ENCODE measurements around the gene TUBA8. TPM values are rescaled to one million over a fixed set of nuclear protein-coding genes. Genes with fewer than 3 reads are reported as not detected.
"Not testable (repeated sequence)": the region's sequence is repeated elsewhere in the genome, so short reads cannot be mapped to it uniquely, and the experiment has no call there.

TUBA8 gene
- polyA plus RNA-seq, 3 donors from 2014 or later, result 2.2 to 2.9 TPM; not detected in 1

GRCh38 chr22:18071307-18071967, 39.2 kb upstream of the TUBA8 start:
- H3K27ac Mint-ChIP-seq, H3K9me3 Mint-ChIP-seq, H3K4me1 Mint-ChIP-seq, H3K36me3 Mint-ChIP-seq, DNase-seq, H3K4me3 Mint-ChIP-seq: not testable (repeated sequence)
- H3K27me3 Mint-ChIP-seq (ENCODE audit: low read depth in 3 of 3), result peaks cover 4 to 10% (median 5%) of the 10 kb centered on the region in 3 donors

- Mint-ChIP-seq H3K4me1 (peaks cover 8 to 13% of the 10 kb centered on the region in 2 donors), H3K36me3 (no peaks in the 10 kb centered on the region), H3K27me3 (ENCODE audit: low read depth in 3 of 3) (peaks cover 4 to 6% (median 5%) of the 10 kb centered on the region in 3 donors), H3K4me3 (no peak overlapping the region), H3K27ac (no peak overlapping the region), H3K9me3 (no peaks in the 10 kb centered on the region)
- DNase-seq, result no peak
These were observed 38.7 kb upstream of the TUBA8 start for GRCh38 chr22:18071968-18072310.

- Mint-ChIP-seq H3K4me3 (no peak overlapping the region), H3K36me3 (peaks cover 0 to under 1% (median 0%) of the 10 kb centered on the region in 3 donors), H3K9me3 (no peaks in the 10 kb centered on the region), H3K27me3 (ENCODE audit: low read depth in 3 of 3) (peaks cover 0 to 4% (median under 1%) of the 10 kb centered on the region in 3 donors), H3K27ac (no peak overlapping the region), H3K4me1 (peaks cover 19 to 25% of the 10 kb centered on the region in 2 donors)
- DNase-seq, result no peak
These were observed 37.1 kb upstream of the TUBA8 start for GRCh38 chr22:18073467-18073866.

GRCh38 chr22:18073927-18074326, 36.7 kb upstream of the TUBA8 start:
- H3K27me3 Mint-ChIP-seq (ENCODE audit: low read depth in 3 of 3); H3K9me3 Mint-ChIP-seq; H3K36me3 Mint-ChIP-seq; H3K4me3 Mint-ChIP-seq; H3K27ac Mint-ChIP-seq; DNase-seq: not testable (repeated sequence)
- peaks cover 22 to 30% of the 10 kb centered on the region in 2 donors for H3K4me1 Mint-ChIP-seq

- peaks cover 4 to 7% (median 6%) of the 10 kb centered on the region in 3 donors for H3K36me3 Mint-ChIP-seq
- H3K4me3 Mint-ChIP-seq, result no peak overlapping the region
- DNase-seq, result no peak
- H3K27ac Mint-ChIP-seq, result no peak overlapping the region
- peaks cover 0 to 4% (median 0%) of the 10 kb centered on the region in 3 donors for H3K27me3 Mint-ChIP-seq (ENCODE audit: low read depth in 3 of 3)
- H3K4me1 Mint-ChIP-seq, result peaks cover 26 to 43% of the 10 kb centered on the region in 2 donors
- no peaks in the 10 kb centered on the region for H3K9me3 Mint-ChIP-seq
These were observed 35.4 kb upstream of the TUBA8 start for GRCh38 chr22:18075101-18075719.

- H3K4me3 Mint-ChIP-seq, result peak overlapping the region; percentile 44 to 73 (median 57)
- H3K36me3 Mint-ChIP-seq, result peaks cover 9 to 13% (median 11%) of the 10 kb centered on the region in 3 donors
- H3K27me3 Mint-ChIP-seq (ENCODE audit: low read depth in 3 of 3), result peaks cover 0 to 5% (median 0%) of the 10 kb centered on the region in 3 donors
- H3K9me3 Mint-ChIP-seq, result peaks cover 0 to 2% (median 0%) of the 10 kb centered on the region in 6 donors
- peaks cover 26 to 48% of the 10 kb centered on the region in 2 donors for H3K4me1 Mint-ChIP-seq
- peak overlapping the region; percentile 4 to 95 (median 54) for H3K27ac Mint-ChIP-seq
- DNase-seq, result peak; percentile 56 to 60 (median 60)
These were observed 34.7 kb upstream of the TUBA8 start for GRCh38 chr22:18075720-18076497.

GRCh38 chr22:18077087-18077638, 33.4 kb upstream of the TUBA8 start:
- peaks cover 0 to 2% (median 0%) of the 10 kb centered on the region in 6 donors for H3K9me3 Mint-ChIP-seq
- DNase-seq, result no peak
- peak overlapping the region; percentile 94 to 99 (median 96) for H3K27ac Mint-ChIP-seq
- H3K27me3 Mint-ChIP-seq (ENCODE audit: low read depth in 3 of 3), result peaks cover 0 to 5% (median 0%) of the 10 kb centered on the region in 3 donors
- H3K36me3 Mint-ChIP-seq, result peaks cover 20 to 25% (median 24%) of the 10 kb centered on the region in 3 donors
- H3K4me1 Mint-ChIP-seq, result peaks cover 33 to 56% of the 10 kb centered on the region in 2 donors
- H3K4me3 Mint-ChIP-seq, result peak overlapping the region; percentile 91 to 100 (median 96)

- H3K27me3 Mint-ChIP-seq (ENCODE audit: low read depth in 3 of 3), result peaks cover 0 to 5% (median 0%) of the 10 kb centered on the region in 3 donors
- peak within 1 kb of the TSS; percentile 91 to 100 (median 96) for H3K4me3 Mint-ChIP-seq
- peaks cover 0 to 2% (median 0%) of the 10 kb centered on the region in 6 donors for H3K9me3 Mint-ChIP-seq
- DNase-seq, result peak; percentile 91 to 92 (median 92)
- H3K27ac Mint-ChIP-seq, result peak within 1 kb of the TSS; percentile 94 to 99 (median 96)
- peaks cover 25 to 31% (median 26%) of the 10 kb centered on the region in 3 donors for H3K36me3 Mint-ChIP-seq
- H3K4me1 Mint-ChIP-seq, result peaks cover 37 to 62% of the 10 kb centered on the region in 2 donors
These were observed 32.8 kb upstream of the TUBA8 start, which contains the start of gene PEX26 for GRCh38 chr22:18077639-18078328. Gene PEX26 (plus strand): TSS chr22:18077990. CDS start chr22:18078377, 387 bp downstream.

GRCh38 chr22:18078329-18079041, 32.1 kb upstream of the TUBA8 start:
- peaks cover 37 to 67% of the 10 kb centered on the region in 2 donors for H3K4me1 Mint-ChIP-seq
- peak; percentile 32 to 38 (median 37) for DNase-seq
- H3K27ac Mint-ChIP-seq, result peak overlapping the region; percentile 65 to 99 (median 96)
- H3K4me3 Mint-ChIP-seq, result peak overlapping the region; percentile 91 to 100 (median 96)
- peaks cover 26 to 35% (median 30%) of the 10 kb centered on the region in 3 donors for H3K36me3 Mint-ChIP-seq
- peaks cover 0 to 5% (median 0%) of the 10 kb centered on the region in 3 donors for H3K27me3 Mint-ChIP-seq (ENCODE audit: low read depth in 3 of 3)
- peaks cover 0 to 2% (median 0%) of the 10 kb centered on the region in 6 donors for H3K9me3 Mint-ChIP-seq

GRCh38 chr22:18079706-18080233, 30.8 kb upstream of the TUBA8 start:
- peak overlapping the region; percentile 19 to 89 (median 83) for H3K4me3 Mint-ChIP-seq
- peaks cover 37 to 67% of the 10 kb centered on the region in 2 donors for H3K4me1 Mint-ChIP-seq
- peaks cover 26 to 35% (median 30%) of the 10 kb centered on the region in 3 donors for H3K36me3 Mint-ChIP-seq
- peaks cover 0 to 2% (median 0%) of the 10 kb centered on the region in 6 donors for H3K9me3 Mint-ChIP-seq
- peak overlapping the region in 1 of 6 donors; percentile 20 for H3K27ac Mint-ChIP-seq
- H3K27me3 Mint-ChIP-seq (ENCODE audit: low read depth in 3 of 3), result peaks cover 0 to 5% (median 0%) of the 10 kb centered on the region in 3 donors
- DNase-seq, result no peak

GRCh38 chr22:18081416-18081815, 29.2 kb upstream of the TUBA8 start:
- DNase-seq, result no peak
- Mint-ChIP-seq H3K4me3 (no peak overlapping the region), H3K36me3 (peaks cover 32 to 42% (median 33%) of the 10 kb centered on the region in 3 donors), H3K9me3 (peaks cover 0 to 2% (median 0%) of the 10 kb centered on the region in 6 donors), H3K4me1 (peaks cover 34 to 63% of the 10 kb centered on the region in 2 donors), H3K27me3 (ENCODE audit: low read depth in 3 of 3) (peaks cover 0 to 2% (median 0%) of the 10 kb centered on the region in 3 donors), H3K27ac (no peak overlapping the region)

GRCh38 chr22:18082467-18082866, 28.1 kb upstream of the TUBA8 start:
- Mint-ChIP-seq H3K27ac (peak overlapping the region in 1 of 6 donors; percentile 44), H3K4me3 (no peak overlapping the region), H3K27me3 (ENCODE audit: low read depth in 3 of 3) (peaks cover 0 to 2% (median 0%) of the 10 kb centered on the region in 3 donors), H3K36me3 (peaks cover 34 to 45% (median 34%) of the 10 kb centered on the region in 3 donors), H3K9me3 (peaks cover 0 to 2% (median 0%) of the 10 kb centered on the region in 6 donors), H3K4me1 (peaks cover 25 to 53% of the 10 kb centered on the region in 2 donors)
- no peak for DNase-seq
